Astrocyte (in vitro differentiated cells and primary cell): ENCODE results near the gene ENTR1.

Source experiments
- CTCF ChIP-seq: IDR thresholded peaks from 2 replicates; pipeline ENCODE4 v1.5.1; 2011; ENCODE audit warnings: low read depth, mild to moderate bottlenecking, inconsistent platforms, low read length, moderate library complexity; ENCODE audit not compliant: insufficient read depth
- EZH2 ChIP-seq: IDR thresholded peaks from 2 replicates; pipeline ENCODE4 v1.6.1; 2012; ENCODE audit warnings: mild to moderate bottlenecking, low read length, inconsistent platforms; ENCODE audit not compliant: insufficient read depth

DNA sequence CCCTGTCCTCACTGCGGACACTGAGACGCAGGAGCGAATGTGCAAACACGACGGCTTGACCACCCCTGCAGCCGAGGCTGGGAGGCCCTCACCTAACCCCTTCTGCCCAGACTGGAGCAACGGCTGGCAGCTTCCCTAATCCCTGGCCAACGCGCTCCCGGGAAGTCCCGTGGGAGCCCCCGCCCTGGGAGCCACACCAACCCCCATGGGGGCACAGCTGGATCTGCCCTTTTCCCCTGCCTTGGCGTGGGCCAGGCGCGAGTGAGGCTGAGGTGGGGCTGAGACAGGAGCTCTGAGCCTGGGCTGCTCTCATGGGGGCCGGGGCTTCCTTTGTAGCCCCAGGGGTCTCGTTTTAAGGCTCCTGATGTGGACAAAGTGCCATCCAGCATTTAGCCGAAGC, 42.2 kb downstream of the ENTR1 start:
- TF ChIP-seq CTCF (no peak), EZH2 (no peak)
